Endodermal cell (in vitro differentiated cells): ENCODE data around the gene NUCKS1. TPM values are rescaled to one million over a fixed set of nuclear protein-coding genes. Genes with fewer than 3 reads are reported as not detected.

ENCODE experiments used
- DNase-seq: peaks from one replicate; pipeline ENCODE4 v3.0.0-alpha.2; 2017
- H3K27ac ChIP-seq: 2 replicates; pipeline ENCODE4 v1.5.1; 2013; ENCODE audit warnings: mild to moderate bottlenecking, low read depth, low read length, moderate library complexity
- H3K27me3 ChIP-seq: 2 replicates; pipeline ENCODE4 v1.6.1; 2013; ENCODE audit warnings: mild to moderate bottlenecking, low read length, moderate library complexity; ENCODE audit not compliant: insufficient read depth, control insufficient read depth, poor library complexity, severe bottlenecking
- H3K36me3 ChIP-seq: 2 replicates; pipeline ENCODE4 v1.7.0; 2013; ENCODE audit warnings: mild to moderate bottlenecking, low read length, moderate library complexity; ENCODE audit not compliant: control insufficient read depth, insufficient read depth
- H3K4me1 ChIP-seq: one replicate; pipeline ENCODE4 v1.7.0; 2013; ENCODE audit warnings: low read length; ENCODE audit not compliant: control insufficient read depth, insufficient read depth
- H3K4me3 ChIP-seq: 2 replicates; pipeline ENCODE4 v1.5.1; 2013; ENCODE audit warnings: mild to moderate bottlenecking, low read length, moderate library complexity
- H3K9ac ChIP-seq: 2 replicates; pipeline ENCODE4 v1.6.1; 2013; ENCODE audit warnings: mild to moderate bottlenecking, low read length, moderate library complexity; ENCODE audit not compliant: poor library complexity, severe bottlenecking; ENCODE audit errors: extremely low read depth
- H3K9me3 ChIP-seq: 2 replicates; pipeline ENCODE4 v1.6.1; 2013; ENCODE audit warnings: mild to moderate bottlenecking, low read length, moderate library complexity; ENCODE audit not compliant: control insufficient read depth
- H3K27ac Mint-ChIP-seq: 2 replicates; pipeline ENCODE4 v1.8.0; 2020; ENCODE audit warnings: mixed read lengths
- H3K27me3 Mint-ChIP-seq: 2 replicates; pipeline ENCODE4 v1.8.0; 2021; ENCODE audit warnings: mild to moderate bottlenecking, mixed read lengths; ENCODE audit not compliant: insufficient read depth
- H3K36me3 Mint-ChIP-seq: 2 replicates; pipeline ENCODE4 v1.8.0; 2020; ENCODE audit warnings: low read depth, mixed read lengths
- H3K4me1 Mint-ChIP-seq: 2 replicates; pipeline ENCODE4 v1.8.0; 2020; ENCODE audit warnings: mixed read lengths
- H3K4me3 Mint-ChIP-seq: 2 replicates; pipeline ENCODE4 v1.8.0; 2020; ENCODE audit warnings: mild to moderate bottlenecking, moderate library complexity, mixed read lengths
- H3K9me3 Mint-ChIP-seq: 2 replicates; pipeline ENCODE4 v1.8.0; 2020; ENCODE audit warnings: mild to moderate bottlenecking, mixed read lengths
- WGBS, 2 experiments: methylation state at CpG; one replicate each; pipeline versions ENCODE4 v1.1.5 to v1.1.7; 2013; ENCODE audit warnings: missing lambda C conversion rate in 2 of 2, mixed read lengths in 1 of 2; ENCODE audit not compliant: insufficient coverage in 1 of 2, insufficient read length in 1 of 2; 5-methylcytosine and 5-hydroxymethylcytosine counted together
- total RNA-seq, 2 donors: library from RNA; stranded (reverse); fragmentation: NEBNext Ultra II Directional in 1 of 2; extraction: Animal tissue kit (Norgen Biotek cat#: 25700) in 1 of 2; gene quantifications; 2 replicates in 1 of 2; 3 replicates in 1 of 2; pipeline ENCODE4 v1.2.1, GENCODE V29; 2021
- TF ChIP-seq, protein P1 (sequence below): fragments of 200-600 bp; sonication (generic); conservative IDR thresholded peaks from 2 replicates; pipeline ENCODE4 v1.5.0; 2021; ENCODE audit warnings: antibody characterized with exemption, mild to moderate bottlenecking

The NUCKS1 gene
- total RNA-seq, 2 donors from 2014 or later: 380 to 532 TPM

DNA sequence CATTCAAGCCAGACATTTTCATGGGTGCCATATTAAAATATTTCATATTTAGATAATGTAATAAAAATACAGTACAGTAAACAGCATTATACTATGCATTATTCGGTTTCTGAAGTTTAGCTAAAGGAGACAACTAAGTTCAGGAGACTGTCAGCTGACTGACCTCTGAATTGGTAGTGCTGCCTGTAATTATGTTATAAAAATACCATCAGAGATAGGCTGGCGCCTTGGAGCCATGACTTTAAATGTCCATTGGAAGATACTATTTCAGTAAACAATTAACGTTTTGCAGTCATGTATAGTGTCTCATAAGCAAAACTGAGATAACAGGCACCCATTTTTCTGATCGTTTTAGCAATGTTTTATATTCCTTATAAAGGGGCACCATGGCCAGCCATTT is 36.6 kb upstream of the NUCKS1 start:
- no peak for DNase-seq
- Histone ChIP-seq H3K4me3 (no peak overlapping the region), H3K9ac (no peak overlapping the region), H3K27me3 (no peaks in the 10 kb centered on the region), H3K4me1 (peaks cover 5% of the 10 kb centered on the region), H3K36me3 (peaks cover 12% of the 10 kb centered on the region), H3K27ac (no peak overlapping the region), H3K9me3 (no peaks in the 10 kb centered on the region)
- Mint-ChIP-seq H3K4me3 (no peak overlapping the region), H3K4me1 (peaks cover 9% of the 10 kb centered on the region), H3K36me3 (peaks cover 7% of the 10 kb centered on the region), H3K27me3 (no peaks in the 10 kb centered on the region), H3K27ac (no peak overlapping the region), H3K9me3 (no peaks in the 10 kb centered on the region)
- TF ChIP-seq, protein P1, sequence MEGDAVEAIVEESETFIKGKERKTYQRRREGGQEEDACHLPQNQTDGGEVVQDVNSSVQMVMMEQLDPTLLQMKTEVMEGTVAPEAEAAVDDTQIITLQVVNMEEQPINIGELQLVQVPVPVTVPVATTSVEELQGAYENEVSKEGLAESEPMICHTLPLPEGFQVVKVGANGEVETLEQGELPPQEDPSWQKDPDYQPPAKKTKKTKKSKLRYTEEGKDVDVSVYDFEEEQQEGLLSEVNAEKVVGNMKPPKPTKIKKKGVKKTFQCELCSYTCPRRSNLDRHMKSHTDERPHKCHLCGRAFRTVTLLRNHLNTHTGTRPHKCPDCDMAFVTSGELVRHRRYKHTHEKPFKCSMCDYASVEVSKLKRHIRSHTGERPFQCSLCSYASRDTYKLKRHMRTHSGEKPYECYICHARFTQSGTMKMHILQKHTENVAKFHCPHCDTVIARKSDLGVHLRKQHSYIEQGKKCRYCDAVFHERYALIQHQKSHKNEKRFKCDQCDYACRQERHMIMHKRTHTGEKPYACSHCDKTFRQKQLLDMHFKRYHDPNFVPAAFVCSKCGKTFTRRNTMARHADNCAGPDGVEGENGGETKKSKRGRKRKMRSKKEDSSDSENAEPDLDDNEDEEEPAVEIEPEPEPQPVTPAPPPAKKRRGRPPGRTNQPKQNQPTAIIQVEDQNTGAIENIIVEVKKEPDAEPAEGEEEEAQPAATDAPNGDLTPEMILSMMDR: no peak
- WGBS, 2 experiments: 69 to 78% methylated on average over 1 to 4 of the region's 4 CpGs

DNA sequence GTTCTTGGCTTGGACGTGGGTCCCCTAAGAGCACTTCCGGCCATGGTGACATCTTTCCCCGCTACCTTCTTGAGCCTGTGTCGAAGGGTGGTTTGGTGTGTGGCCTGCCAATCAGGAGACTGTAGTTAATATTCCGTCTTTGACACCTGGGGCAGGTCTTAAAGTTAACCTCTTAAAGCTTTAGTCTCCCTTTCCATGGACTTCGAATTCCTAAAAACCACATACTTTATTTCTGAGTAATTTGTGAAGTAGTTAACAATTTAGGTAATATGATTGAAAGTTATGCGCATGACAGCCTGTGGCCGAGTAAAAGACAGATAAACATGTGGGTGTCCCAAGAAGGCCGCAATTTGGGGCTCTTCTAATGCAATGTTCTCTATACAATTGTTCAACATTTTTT is 35.5 kb upstream of the NUCKS1 start:
- no peak for DNase-seq
- Histone ChIP-seq H3K27me3 (no peaks in the 10 kb centered on the region), H3K9ac (no peak overlapping the region), H3K36me3 (peaks cover 3% of the 10 kb centered on the region), H3K4me3 (no peak overlapping the region), H3K27ac (no peak overlapping the region), H3K9me3 (no peaks in the 10 kb centered on the region), H3K4me1 (peaks cover 5% of the 10 kb centered on the region)
- WGBS, 2 experiments: 97 to 100% methylated on average over 6 to 9 of the region's 9 CpGs
- TF ChIP-seq, protein P1: no peak
- peaks cover 9% of the 10 kb centered on the region for H3K4me1 Mint-ChIP-seq
- H3K9me3 Mint-ChIP-seq: no peaks in the 10 kb centered on the region
- H3K36me3 Mint-ChIP-seq: peaks cover 2% of the 10 kb centered on the region
- H3K4me3 Mint-ChIP-seq: no peak overlapping the region
- H3K27ac Mint-ChIP-seq: no peak overlapping the region
- peaks cover 3% of the 10 kb centered on the region for H3K27me3 Mint-ChIP-seq

DNA sequence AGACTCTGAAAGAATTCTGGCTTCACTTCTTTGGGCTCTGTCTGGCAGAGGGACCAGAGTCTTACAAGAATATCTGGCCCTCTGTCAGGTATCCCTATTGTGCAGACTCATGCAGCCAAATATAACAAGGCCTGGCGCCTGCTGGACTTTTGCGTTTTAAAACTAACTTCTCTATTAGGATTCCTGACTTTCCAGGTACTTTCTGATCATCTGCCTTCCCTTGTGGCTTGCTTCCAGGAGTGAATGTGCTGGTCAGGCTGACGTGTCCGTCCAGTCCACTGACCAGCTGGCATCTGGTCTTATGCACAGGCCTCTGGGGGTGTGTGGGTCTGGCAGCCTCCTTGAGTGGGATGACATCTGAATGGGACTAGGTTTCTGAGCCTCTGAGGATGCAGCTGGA is 33.9 kb upstream of the NUCKS1 start:
- Mint-ChIP-seq H3K36me3 (no peaks in the 10 kb centered on the region), H3K9me3 (no peaks in the 10 kb centered on the region), H3K27ac (no peak overlapping the region), H3K4me3 (no peak overlapping the region), H3K4me1 (peaks cover 9% of the 10 kb centered on the region), H3K27me3 (peaks cover 3% of the 10 kb centered on the region)
- TF ChIP-seq, protein P1: no peak
- Histone ChIP-seq H3K4me3 (no peak overlapping the region), H3K36me3 (no peaks in the 10 kb centered on the region), H3K4me1 (peaks cover 5% of the 10 kb centered on the region), H3K9me3 (no peaks in the 10 kb centered on the region), H3K9ac (no peak overlapping the region), H3K27me3 (no peaks in the 10 kb centered on the region), H3K27ac (no peak overlapping the region)
- 89 to 100% methylated on average over 3 to 4 of the region's 4 CpGs for WGBS, 2 experiments
- DNase-seq: no peak
